ENCODE results near the gene CHST15. TPM values are rescaled to one million over a fixed set of nuclear protein-coding genes. Genes with fewer than 3 reads are reported as not detected.

The CHST15 gene
- total and polyA plus RNA-seq, 2 of the 8 experiments (the other 6 are each of a cell fraction or from before 2014, with no cell fraction given): 8.8 to 9.1 TPM

- no peak for TF ChIP-seq TEAD4 (IDR thresholded peaks at IDR 0.05; ENCODE audit: low read depth, low read length)
- TF ChIP-seq GTF2F1 (IDR thresholded peaks at IDR 0.05; ENCODE audit: borderline replicate concordance, low read depth, low read length): no peak
These were observed 9.5 kb downstream of the CHST15 start (continued) for GRCh38 chr10:124083740-124084397.
